HG03175 (cell line): ENCODE results near the gene DRD3.

Source experiments
- ATAC-seq: cut with Tn5 transposase; IDR thresholded peaks from one replicate; pipeline ENCODE4 v1.9.1; 2021; ENCODE audit warnings: mild to moderate bottlenecking, moderate library complexity; ENCODE audit not compliant: unreplicated experiment

DRD3 gene

GRCh38 chr3:114079761-114080160, 99.1 kb downstream of the DRD3 start:
- ATAC-seq: no peak

GRCh38 chr3:114078126-114078525, 100.7 kb downstream of the DRD3 start:
- no peak for ATAC-seq
